HL-60 (cell line): ENCODE results near the gene SLC12A2.

Experiments
- DNase-seq, 2 experiments: peaks; one replicate each; pipeline ENCODE4 v3.0.0-alpha.2; 2010 to 2020; ENCODE audit warnings: low read depth in 1 of 2, low spot score in 1 of 2
- H3K27ac ChIP-seq: fragments of 250-450 bp; sonication (Bioruptor Pico); replicated peaks from 2 replicates; pipeline ENCODE4 v1.5.1; 2020; ENCODE audit warnings: mild to moderate bottlenecking, moderate library complexity
- H3K27me3 ChIP-seq: fragments of 250-450 bp; sonication (Bioruptor Pico); 2 replicates; pipeline ENCODE4 v1.5.1; 2021; ENCODE audit warnings: mild to moderate bottlenecking, moderate library complexity; ENCODE audit not compliant: insufficient read depth, poor library complexity, severe bottlenecking
- H3K4me3 ChIP-seq: replicated peaks from 2 replicates; pipeline ENCODE4 v1.5.1; 2011; ENCODE audit warnings: mild to moderate bottlenecking, control low read depth, low read length; ENCODE audit not compliant: insufficient read depth
- GABPA ChIP-seq: IDR thresholded peaks from 2 replicates; pipeline ENCODE4 v1.6.1; 2012; ENCODE audit warnings: low read depth
- POLR2AphosphoS5 ChIP-seq: IDR thresholded peaks from 2 replicates; pipeline ENCODE4 v1.6.1; 2012; ENCODE audit warnings: low read depth
- REST ChIP-seq: IDR thresholded peaks from 2 replicates; pipeline ENCODE4 v1.6.1; 2012; ENCODE audit warnings: low read depth; ENCODE audit not compliant: insufficient replicate concordance
- SPI1 ChIP-seq: IDR thresholded peaks from 2 replicates; pipeline ENCODE4 v1.6.1; 2012; ENCODE audit warnings: low read depth, mild to moderate bottlenecking, borderline replicate concordance
- TF ChIP-seq, protein P1 (sequence below): IDR thresholded peaks from one replicate; pipeline ENCODE4 v1.5.1; 2011; ENCODE audit warnings: low read length, control low read depth, inconsistent platforms; ENCODE audit not compliant: insufficient read depth

SLC12A2 gene

GRCh38 chr5:128174951-128175350 is 91.4 kb downstream of the SLC12A2 start:
- Histone ChIP-seq H3K4me3 (no peak overlapping the region), H3K27ac (no peak overlapping the region), H3K27me3 (no peaks in the 10 kb centered on the region)
- DNase-seq, result no peak
- TF ChIP-seq POLR2AphosphoS5 (no peak), REST (no peak)
- TF ChIP-seq, protein P1, sequence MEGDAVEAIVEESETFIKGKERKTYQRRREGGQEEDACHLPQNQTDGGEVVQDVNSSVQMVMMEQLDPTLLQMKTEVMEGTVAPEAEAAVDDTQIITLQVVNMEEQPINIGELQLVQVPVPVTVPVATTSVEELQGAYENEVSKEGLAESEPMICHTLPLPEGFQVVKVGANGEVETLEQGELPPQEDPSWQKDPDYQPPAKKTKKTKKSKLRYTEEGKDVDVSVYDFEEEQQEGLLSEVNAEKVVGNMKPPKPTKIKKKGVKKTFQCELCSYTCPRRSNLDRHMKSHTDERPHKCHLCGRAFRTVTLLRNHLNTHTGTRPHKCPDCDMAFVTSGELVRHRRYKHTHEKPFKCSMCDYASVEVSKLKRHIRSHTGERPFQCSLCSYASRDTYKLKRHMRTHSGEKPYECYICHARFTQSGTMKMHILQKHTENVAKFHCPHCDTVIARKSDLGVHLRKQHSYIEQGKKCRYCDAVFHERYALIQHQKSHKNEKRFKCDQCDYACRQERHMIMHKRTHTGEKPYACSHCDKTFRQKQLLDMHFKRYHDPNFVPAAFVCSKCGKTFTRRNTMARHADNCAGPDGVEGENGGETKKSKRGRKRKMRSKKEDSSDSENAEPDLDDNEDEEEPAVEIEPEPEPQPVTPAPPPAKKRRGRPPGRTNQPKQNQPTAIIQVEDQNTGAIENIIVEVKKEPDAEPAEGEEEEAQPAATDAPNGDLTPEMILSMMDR, result no peak

DNA sequence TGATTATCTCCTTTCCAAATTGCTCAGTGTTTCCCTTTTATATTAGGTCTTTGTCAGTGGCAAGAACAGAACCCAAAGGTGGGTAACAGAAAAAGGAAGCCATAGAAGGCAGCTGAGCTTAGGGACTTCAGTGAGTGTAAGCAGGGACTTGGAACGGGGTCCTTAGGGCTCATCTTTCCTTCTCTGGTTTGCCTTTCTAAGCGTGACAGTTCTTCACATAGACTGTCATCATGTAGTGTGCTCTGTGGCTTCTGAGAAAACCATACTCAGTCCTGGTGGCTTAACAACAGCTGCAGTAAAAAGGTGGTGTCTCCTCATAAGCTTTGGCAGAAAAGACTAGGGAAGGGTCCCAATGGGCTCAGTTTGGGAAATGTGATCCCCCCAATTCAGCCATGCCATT is 108.8 kb downstream of the SLC12A2 start:
- DNase-seq, result no peak
- TF ChIP-seq GABPA (no peak), SPI1 (no peak), POLR2AphosphoS5 (no peak), REST (no peak)
- TF ChIP-seq, protein P1, result no peak
- Histone ChIP-seq H3K27me3 (no peaks in the 10 kb centered on the region), H3K4me3 (no peak overlapping the region), H3K27ac (no peak overlapping the region)

GRCh38 chr5:128193665-128194390 is 110.3 kb downstream of the SLC12A2 start:
- Histone ChIP-seq H3K4me3 (no peak overlapping the region), H3K27ac (no peak overlapping the region), H3K27me3 (no peaks in the 10 kb centered on the region)
- TF ChIP-seq, protein P1, result no peak
- no peak for TF ChIP-seq REST
- TF ChIP-seq SPI1, result no peak
- TF ChIP-seq GABPA, result no peak
- TF ChIP-seq POLR2AphosphoS5, result no peak
- no peak for DNase-seq
